GM18519 (cell line): ENCODE results near the gene ATXN7L2.

ENCODE experiments used
- ATAC-seq: cut with Tn5 transposase; IDR thresholded peaks from one replicate; pipeline ENCODE4 v1.9.1; 2021; ENCODE audit warnings: mild to moderate bottlenecking, moderate library complexity; ENCODE audit not compliant: unreplicated experiment, low FRiP score

Gene ATXN7L2

GRCh38 chr1:109541102-109541501 lies 57.4 kb downstream of the ATXN7L2 start:
- no peak for ATAC-seq
